GM19193 (cell line): ENCODE measurements around the gene ABCC8.

Experiments
- POLR2A ChIP-seq: IDR thresholded peaks from 4 replicates; pipeline ENCODE4 v1.6.1; 2011; ENCODE audit not compliant: insufficient read depth, insufficient read length; ENCODE audit errors: extremely low read depth

ABCC8 gene

GRCh38 chr11:17412488-17413180 lies 64.0 kb downstream of the ABCC8 start:
- no peak for TF ChIP-seq POLR2A

GRCh38 chr11:17411418-17411817 lies 65.2 kb downstream of the ABCC8 start:
- no peak for TF ChIP-seq POLR2A

- TF ChIP-seq POLR2A, result no peak
Observed at GRCh38 chr11:17410606-17411379, 65.9 kb downstream of the ABCC8 start.

GRCh38 chr11:17408641-17409040 lies 68.0 kb downstream of the ABCC8 start:
- TF ChIP-seq POLR2A, result no peak

GRCh38 chr11:17408026-17408425 lies 68.6 kb downstream of the ABCC8 start:
- no peak for TF ChIP-seq POLR2A

- TF ChIP-seq POLR2A, result no peak
Observed at GRCh38 chr11:17407575-17407974, 69.1 kb downstream of the ABCC8 start.

- TF ChIP-seq POLR2A, result no peak
Observed at GRCh38 chr11:17406818-17407149, 69.9 kb downstream of the ABCC8 start.

GRCh38 chr11:17406082-17406817 lies 70.4 kb downstream of the ABCC8 start:
- no peak for TF ChIP-seq POLR2A

GRCh38 chr11:17405232-17406005 lies 71.2 kb downstream of the ABCC8 start:
- TF ChIP-seq POLR2A, result no peak

- TF ChIP-seq POLR2A, result no peak
Observed at GRCh38 chr11:17403980-17404759, 72.5 kb downstream of the ABCC8 start.

- TF ChIP-seq POLR2A, result no peak
Observed at GRCh38 chr11:17402486-17402885, 74.2 kb downstream of the ABCC8 start.

- TF ChIP-seq POLR2A, result no peak
Observed at GRCh38 chr11:17401841-17402240, 74.8 kb downstream of the ABCC8 start.

- TF ChIP-seq POLR2A, result no peak
Observed at GRCh38 chr11:17401316-17401715, 75.3 kb downstream of the ABCC8 start.
